ENCODE results near the gene PLXND1. TPM values are rescaled to one million over a fixed set of nuclear protein-coding genes. Genes with fewer than 3 reads are reported as not detected.
"Not testable (repeated sequence)": the region's sequence is repeated elsewhere in the genome, so short reads cannot be mapped to it uniquely, and the experiment has no call there.

PLXND1 gene
- polyA plus RNA-seq (2012; ENCODE audit: missing spikeins) = 0.38 TPM

DNA sequence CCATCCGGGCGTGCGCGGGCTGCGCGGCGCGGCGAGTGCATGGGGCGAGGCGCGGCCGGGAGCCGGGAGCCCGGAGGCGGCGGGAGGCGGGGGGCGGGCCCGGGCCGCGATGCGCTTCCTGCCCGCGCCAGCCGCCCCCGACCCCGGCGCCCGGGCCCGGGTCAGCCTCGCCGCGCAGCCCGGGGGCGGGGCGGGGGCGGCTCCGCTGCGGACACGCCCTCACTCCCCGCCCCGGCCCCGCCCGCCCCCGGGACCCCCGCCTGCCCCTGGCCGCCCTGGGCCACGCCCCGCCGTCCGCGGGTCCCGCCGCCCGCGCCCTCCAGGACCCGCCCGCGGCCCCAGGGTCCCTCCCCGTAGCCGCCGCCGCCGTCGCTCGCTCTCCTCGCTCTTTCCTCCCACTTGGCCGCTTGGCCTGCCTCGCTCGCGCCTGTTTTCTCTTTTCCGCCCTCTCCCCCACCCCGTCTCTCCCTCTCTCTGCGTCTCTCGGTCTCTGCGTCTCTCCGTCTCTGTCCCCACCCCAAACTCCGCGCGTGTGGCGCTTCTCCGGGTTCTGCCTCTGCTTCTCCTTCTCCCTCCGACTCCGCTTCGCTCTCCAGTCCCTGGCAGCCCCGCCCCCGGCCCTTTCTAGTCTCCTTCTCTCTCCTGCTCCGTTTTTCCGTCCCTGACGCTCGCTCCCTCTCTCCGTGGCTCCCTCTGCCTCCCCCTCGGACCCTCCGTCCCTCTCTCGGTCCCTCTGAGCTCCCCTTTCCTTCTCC is at the start of gene PLXND1:
PLXND1 (minus strand) TSS at position 41 of the 755 bp plus-strand sequence; CDS start at position 4, 37 bp downstream.
- FAIRE-seq (peak; percentile 14), DNase-seq (ENCODE audit: insufficient read length) (peak; percentile 73)
- TF ChIP-seq TAF1 (IDR thresholded peaks at IDR 0.05; ENCODE audit: borderline replicate concordance, low read depth, low read length) (no peak), POLR2AphosphoS5 (IDR thresholded peaks at IDR 0.05; ENCODE audit: low read depth, low read length) (no peak), POLR2A (IDR thresholded peaks at IDR 0.05; ENCODE audit: low read depth, low read length) (no peak)

DNA sequence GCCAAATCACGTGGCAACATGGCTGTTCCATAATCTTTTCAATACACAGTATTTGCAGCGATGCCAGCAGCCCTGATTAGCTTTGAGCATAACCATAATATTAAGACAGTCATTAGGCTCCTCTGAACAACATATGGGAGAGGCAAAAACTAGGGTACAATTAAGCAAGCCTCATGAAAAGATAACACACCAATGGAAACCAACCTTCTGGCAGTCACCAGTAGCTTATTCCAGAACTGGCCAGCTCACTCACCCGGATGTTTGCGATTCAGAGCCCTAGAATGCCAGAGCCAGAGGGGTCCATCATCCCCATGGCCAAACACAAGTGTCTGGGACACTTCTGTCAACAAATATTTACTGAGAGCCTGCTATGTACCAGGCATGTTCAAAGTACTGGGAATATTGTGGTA is 48.8 kb upstream of the PLXND1 start:
- FAIRE-seq (no peak), DNase-seq (ENCODE audit: insufficient read length) (no peak)
- TF ChIP-seq POLR2A (IDR thresholded peaks at IDR 0.05; ENCODE audit: low read depth, low read length) = no peak
- TF ChIP-seq POLR2AphosphoS5 (IDR thresholded peaks at IDR 0.05; ENCODE audit: low read depth, low read length) = no peak
- no peak for TF ChIP-seq TAF1 (IDR thresholded peaks at IDR 0.05; ENCODE audit: borderline replicate concordance, low read depth, low read length)

DNA sequence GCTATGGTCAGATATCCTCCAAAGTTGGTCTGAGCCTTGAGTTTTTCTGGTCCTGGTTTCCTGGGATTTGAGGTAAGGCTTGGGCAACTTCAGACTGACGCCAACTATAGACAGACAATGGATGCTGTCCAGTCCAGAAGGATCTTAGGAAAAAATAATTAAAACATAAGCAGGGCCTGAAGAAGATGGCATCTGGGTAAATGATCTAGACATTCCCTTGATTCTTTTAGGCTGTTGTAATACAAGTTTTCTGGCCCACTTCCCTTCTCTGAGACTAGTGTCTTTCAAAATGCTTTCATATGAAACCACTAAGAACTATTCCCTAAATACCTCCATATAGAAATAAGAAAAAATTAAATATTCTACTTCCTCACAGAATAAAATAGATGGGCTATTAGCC is 47.7 kb upstream of the PLXND1 start:
- DNase-seq (ENCODE audit: insufficient read length) = no peak
- FAIRE-seq = no peak
- TF ChIP-seq TAF1 (IDR thresholded peaks at IDR 0.05; ENCODE audit: borderline replicate concordance, low read depth, low read length) (no peak), POLR2AphosphoS5 (IDR thresholded peaks at IDR 0.05; ENCODE audit: low read depth, low read length) (no peak), POLR2A (IDR thresholded peaks at IDR 0.05; ENCODE audit: low read depth, low read length) (no peak)

DNA sequence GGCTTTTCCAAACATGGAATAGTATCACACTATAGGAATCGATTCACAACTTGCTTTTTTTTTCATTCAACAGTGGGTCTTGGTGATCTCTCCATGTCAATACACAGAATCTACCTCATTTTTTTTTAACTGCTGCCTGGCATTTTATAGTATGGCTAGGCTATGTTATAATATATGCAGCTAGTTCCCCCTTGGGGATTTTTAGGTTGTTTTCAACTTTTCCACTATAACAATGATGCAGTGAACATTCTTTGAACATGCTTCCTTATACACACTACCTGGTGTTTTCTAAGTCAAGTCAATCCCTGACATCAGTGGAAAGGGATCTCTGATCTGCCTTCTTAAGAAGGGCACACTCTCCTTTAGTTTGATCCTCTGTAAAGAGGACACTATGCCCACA is 46.5 kb upstream of the PLXND1 start:
- no peak for DNase-seq (ENCODE audit: insufficient read length)
- TF ChIP-seq POLR2AphosphoS5 (IDR thresholded peaks at IDR 0.05; ENCODE audit: low read depth, low read length) (no peak), TAF1 (IDR thresholded peaks at IDR 0.05; ENCODE audit: borderline replicate concordance, low read depth, low read length) (no peak), POLR2A (IDR thresholded peaks at IDR 0.05; ENCODE audit: low read depth, low read length) (no peak)
- no peak for FAIRE-seq

- TF ChIP-seq POLR2A (IDR thresholded peaks at IDR 0.05; ENCODE audit: low read depth, low read length) = no peak
- no peak for TF ChIP-seq TAF1 (IDR thresholded peaks at IDR 0.05; ENCODE audit: borderline replicate concordance, low read depth, low read length)
- no peak for TF ChIP-seq POLR2AphosphoS5 (IDR thresholded peaks at IDR 0.05; ENCODE audit: low read depth, low read length)
- DNase-seq (ENCODE audit: insufficient read length) (no peak), FAIRE-seq (no peak)
These were observed 45.1 kb upstream of the PLXND1 start for GRCh38 chr3:129651435-129652202.

DNA sequence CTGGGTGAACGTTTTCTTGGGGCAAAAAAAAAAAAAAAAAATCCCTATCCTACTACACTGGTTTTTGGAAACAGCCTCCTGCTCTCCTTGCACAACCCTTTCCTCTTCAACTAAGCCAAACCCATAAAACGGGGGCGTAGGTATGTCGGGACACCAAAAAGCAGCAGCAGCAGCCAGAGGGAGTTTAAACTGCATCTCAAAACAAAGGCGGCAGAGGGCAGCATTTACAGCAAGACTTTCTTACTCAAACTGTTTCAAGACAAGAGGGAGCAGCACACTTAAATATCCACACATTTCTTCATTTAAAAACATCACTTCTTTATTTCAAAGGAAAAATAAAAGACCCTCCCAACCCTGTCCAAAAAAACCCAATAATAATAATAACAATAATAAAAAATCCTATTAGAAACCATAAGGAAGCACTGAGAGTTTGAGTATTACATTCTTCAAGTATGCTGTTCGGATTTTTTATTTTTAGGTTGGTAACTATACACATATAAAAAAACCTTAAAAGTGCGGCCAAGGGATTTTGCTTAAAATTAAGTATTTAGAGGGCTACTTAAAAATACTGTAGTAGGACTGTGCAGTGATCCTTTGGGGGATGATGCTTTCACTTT is 43.9 kb upstream of the PLXND1 start:
- DNase-seq (ENCODE audit: insufficient read length) (no peak), FAIRE-seq (peak; percentile 67)
- TF ChIP-seq POLR2AphosphoS5 (IDR thresholded peaks at IDR 0.05; ENCODE audit: low read depth, low read length) (no peak), POLR2A (IDR thresholded peaks at IDR 0.05; ENCODE audit: low read depth, low read length) (no peak), TAF1 (IDR thresholded peaks at IDR 0.05; ENCODE audit: borderline replicate concordance, low read depth, low read length) (no peak)

GRCh38 chr3:129648391-129648790 is 41.9 kb upstream of the PLXND1 start:
- DNase-seq (ENCODE audit: insufficient read length) (no peak), FAIRE-seq (no peak)
- TF ChIP-seq TAF1 (IDR thresholded peaks at IDR 0.05; ENCODE audit: borderline replicate concordance, low read depth, low read length) (no peak), POLR2AphosphoS5 (IDR thresholded peaks at IDR 0.05; ENCODE audit: low read depth, low read length) (no peak), POLR2A (IDR thresholded peaks at IDR 0.05; ENCODE audit: low read depth, low read length) (no peak)

GRCh38 chr3:129645286-129645685 is 38.8 kb upstream of the PLXND1 start:
- DNase-seq (ENCODE audit: insufficient read length) (no peak), FAIRE-seq (no peak)
- TF ChIP-seq POLR2A (IDR thresholded peaks at IDR 0.05; ENCODE audit: low read depth, low read length) (no peak), POLR2AphosphoS5 (IDR thresholded peaks at IDR 0.05; ENCODE audit: low read depth, low read length) (no peak), TAF1 (IDR thresholded peaks at IDR 0.05; ENCODE audit: borderline replicate concordance, low read depth, low read length) (no peak)

DNA sequence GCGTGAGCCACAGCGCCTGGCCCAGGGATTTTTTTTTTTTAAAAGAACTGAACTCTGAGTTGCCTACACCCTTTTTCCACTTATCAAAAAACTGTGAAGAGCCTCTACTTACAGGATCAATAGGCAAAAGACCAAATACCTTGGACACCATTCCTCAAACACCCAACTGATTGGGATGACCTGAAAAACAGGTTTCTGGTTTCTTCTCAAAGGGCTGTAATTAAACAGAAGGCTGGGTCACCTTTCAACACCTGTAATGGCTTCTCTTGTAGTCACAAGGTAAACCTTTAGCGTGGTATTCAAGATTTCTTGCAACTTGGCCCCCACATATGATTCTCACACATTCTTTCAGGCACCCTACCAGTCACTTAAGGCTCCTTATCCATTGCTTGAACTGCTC is 38.4 kb upstream of the PLXND1 start:
- no peak for FAIRE-seq
- TF ChIP-seq POLR2A (IDR thresholded peaks at IDR 0.05; ENCODE audit: low read depth, low read length) (no peak), TAF1 (IDR thresholded peaks at IDR 0.05; ENCODE audit: borderline replicate concordance, low read depth, low read length) (no peak), POLR2AphosphoS5 (IDR thresholded peaks at IDR 0.05; ENCODE audit: low read depth, low read length) (no peak)
- no peak for DNase-seq (ENCODE audit: insufficient read length)

- FAIRE-seq; DNase-seq (ENCODE audit: insufficient read length): not testable (repeated sequence)
These were observed 35.2 kb upstream of the PLXND1 start for GRCh38 chr3:129641567-129642260.

DNA sequence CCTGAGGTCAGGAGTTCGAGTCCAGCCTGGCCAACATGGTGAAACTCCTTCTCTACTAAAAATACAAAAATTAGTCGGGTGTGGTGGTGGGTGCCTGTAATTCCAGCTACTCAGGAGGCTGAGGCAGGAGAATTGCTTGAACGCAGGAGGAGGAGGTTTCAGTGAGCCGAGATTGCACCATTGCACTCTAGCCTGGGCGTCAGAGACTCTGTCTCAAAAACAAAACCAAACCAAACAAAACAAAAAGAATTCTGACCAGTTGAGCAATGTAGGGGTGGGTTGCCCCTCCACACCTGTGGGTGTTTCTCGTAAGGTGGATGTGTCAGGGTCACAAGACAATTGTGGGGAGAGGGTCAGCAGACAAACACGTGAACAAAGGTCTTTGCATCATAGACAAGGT is 34.5 kb upstream of the PLXND1 start:
- not testable (repeated sequence) for DNase-seq (ENCODE audit: insufficient read length); FAIRE-seq

Measured in GM12892 (cell line).